Measurements from ENCODE around the gene KRT84. TPM values are rescaled to one million over a fixed set of nuclear protein-coding genes. Genes with fewer than 3 reads are reported as not detected.

KRT84 gene
- total RNA-seq, 6 donors from 2014 or later: not detected

GRCh38 chr12:52423661-52424500 is 38.4 kb upstream of the KRT84 start:
- Histone ChIP-seq H3K9me3 (no peaks in the 10 kb centered on the region), H3K4me3 (no peak overlapping the region), H3K27me3 (no peaks in the 10 kb centered on the region), H3K27ac (peak overlapping the region in 2 of 4 donors; percentile 46 to 69), H3K36me3 (no peaks in the 10 kb centered on the region), H3K4me1 (no peaks in the 10 kb centered on the region)
- TF ChIP-seq POLR2AphosphoS5 (IDR thresholded peaks at IDR 0.05) (no peak), EP300 (IDR thresholded peaks at IDR 0.05) (no peak), CTCF (IDR thresholded peaks at IDR 0.05) (no peak), POLR2A (IDR thresholded peaks at IDR 0.05) (no peak)
- WGBS, 2 donors: 56 to 90% methylated on average over 2 to 10 of the region's 11 CpGs
- no peak for DNase-seq
- ATAC-seq (ENCODE audit: low FRiP score in 2 of 2): peak in 1 of 2 donors; percentile 27

GRCh38 chr12:52423035-52423434 is 37.6 kb upstream of the KRT84 start:
- no peak for DNase-seq
- H3K27ac ChIP-seq: peak overlapping the region in 2 of 4 donors; percentile 46 to 69
- no peaks in the 10 kb centered on the region for H3K27me3 ChIP-seq
- H3K4me1 ChIP-seq: no peaks in the 10 kb centered on the region
- no peaks in the 10 kb centered on the region for H3K9me3 ChIP-seq
- WGBS, 2 donors: 52 to 57% methylated on average over 6 of the region's 6 CpGs
- TF ChIP-seq POLR2AphosphoS5 (IDR thresholded peaks at IDR 0.05) (no peak), POLR2A (IDR thresholded peaks at IDR 0.05) (no peak), CTCF (IDR thresholded peaks at IDR 0.05) (no peak), EP300 (IDR thresholded peaks at IDR 0.05) (no peak)
- ATAC-seq (ENCODE audit: low FRiP score in 2 of 2): no peak
- H3K4me3 ChIP-seq: no peak overlapping the region
- H3K36me3 ChIP-seq: no peaks in the 10 kb centered on the region

- no peaks in the 10 kb centered on the region for H3K36me3 ChIP-seq
- H3K27ac ChIP-seq: no peak overlapping the region
- WGBS, 2 donors: 60 to 61% methylated on average over 1 of the region's 1 CpG
- H3K4me1 ChIP-seq: peaks cover 0 to 9% (median 4%) of the 10 kb centered on the region in 4 donors
- no peak for TF ChIP-seq POLR2AphosphoS5 (IDR thresholded peaks at IDR 0.05)
- no peak for TF ChIP-seq POLR2A (IDR thresholded peaks at IDR 0.05)
- TF ChIP-seq CTCF (IDR thresholded peaks at IDR 0.05): no peak
- no peak for TF ChIP-seq EP300 (IDR thresholded peaks at IDR 0.05)
- no peaks in the 10 kb centered on the region for H3K9me3 ChIP-seq
- ATAC-seq (ENCODE audit: low FRiP score in 2 of 2) (no peak), DNase-seq (no peak)
- H3K27me3 ChIP-seq: no peaks in the 10 kb centered on the region
- no peak overlapping the region for H3K4me3 ChIP-seq
Measured at GRCh38 chr12:52419656-52420055, 34.2 kb upstream of the KRT84 start.

GRCh38 chr12:52418576-52419110 is 33.2 kb upstream of the KRT84 start:
- Histone ChIP-seq H3K9me3 (no peaks in the 10 kb centered on the region), H3K4me1 (peaks cover 0 to 9% (median 4%) of the 10 kb centered on the region in 4 donors), H3K4me3 (no peak overlapping the region), H3K36me3 (no peaks in the 10 kb centered on the region), H3K27ac (no peak overlapping the region), H3K27me3 (no peaks in the 10 kb centered on the region)
- TF ChIP-seq POLR2A (IDR thresholded peaks at IDR 0.05): no peak
- no peak for TF ChIP-seq EP300 (IDR thresholded peaks at IDR 0.05)
- no peak for TF ChIP-seq CTCF (IDR thresholded peaks at IDR 0.05)
- TF ChIP-seq POLR2AphosphoS5 (IDR thresholded peaks at IDR 0.05): no peak
- WGBS, 2 donors: 96% methylated on average over 4 of the region's 4 CpGs; no CpG with 5 or more reads in 1 of the 2 donors
- ATAC-seq (ENCODE audit: low FRiP score in 2 of 2): no peak
- no peak for DNase-seq
